Type B pancreatic cell (in vitro differentiated cells): ENCODE results near the gene DNASE1. TPM values are rescaled to one million over a fixed set of nuclear protein-coding genes. Genes with fewer than 3 reads are reported as not detected.

Source experiments
- DNase-seq: peaks from one replicate; pipeline ENCODE4 v3.0.0; 2021; ENCODE audit warnings: mixed read lengths; ENCODE audit not compliant: unreplicated experiment; ENCODE audit errors: extremely low spot score
- H3K27ac Mint-ChIP-seq: 2 replicates; pipeline ENCODE4 v1.8.0; 2021; ENCODE audit warnings: mild to moderate bottlenecking, mixed read lengths
- H3K27me3 Mint-ChIP-seq: 2 replicates; pipeline ENCODE4 v1.8.0; 2021; ENCODE audit warnings: mixed read lengths
- H3K36me3 Mint-ChIP-seq: 2 replicates; pipeline ENCODE4 v1.8.0; 2021; ENCODE audit warnings: mixed read lengths
- H3K4me1 Mint-ChIP-seq: one replicate; pipeline ENCODE4 v1.8.0; 2021; ENCODE audit warnings: mixed read lengths; ENCODE audit not compliant: unreplicated experiment
- H3K4me3 Mint-ChIP-seq: 2 replicates; pipeline ENCODE4 v1.8.0; 2021; ENCODE audit warnings: mild to moderate bottlenecking, mixed read lengths
- H3K9me3 Mint-ChIP-seq: 2 replicates; pipeline ENCODE4 v1.8.0; 2021; ENCODE audit warnings: mixed read lengths
- CTCF ChIP-seq: fragments of 200-600 bp; sonication (generic); conservative IDR thresholded peaks from 2 replicates; pipeline ENCODE4 v1.5.0; 2021; ENCODE audit warnings: antibody characterized with exemption, mild to moderate bottlenecking
- total RNA-seq: library from RNA; stranded (reverse); gene quantifications from 2 replicates; pipeline ENCODE4 v1.2.1, GENCODE V29; 2021; ENCODE audit warnings: low replicate concordance

The DNASE1 gene
- total RNA-seq, 1 donor from 2014 or later = 44.8 TPM

- TF ChIP-seq CTCF = no peak
- H3K9me3 Mint-ChIP-seq = no peaks in the 10 kb centered on the region
- H3K27ac Mint-ChIP-seq = peak overlapping the region; percentile 89
- peaks cover 9% of the 10 kb centered on the region for H3K36me3 Mint-ChIP-seq
- no peaks in the 10 kb centered on the region for H3K27me3 Mint-ChIP-seq
- H3K4me1 Mint-ChIP-seq = peaks cover 39% of the 10 kb centered on the region
- DNase-seq = no peak
- H3K4me3 Mint-ChIP-seq = peak overlapping the region; percentile 71
Measured at GRCh38 chr16:3645108-3645503, 9.4 kb upstream of the DNASE1 start.

- peaks cover 9% of the 10 kb centered on the region for H3K36me3 Mint-ChIP-seq
- peak overlapping the region; percentile 89 for H3K27ac Mint-ChIP-seq
- no peak for TF ChIP-seq CTCF
- H3K4me3 Mint-ChIP-seq = peak overlapping the region; percentile 71
- peaks cover 34% of the 10 kb centered on the region for H3K4me1 Mint-ChIP-seq
- no peaks in the 10 kb centered on the region for H3K9me3 Mint-ChIP-seq
- DNase-seq = peak; percentile 73
- no peaks in the 10 kb centered on the region for H3K27me3 Mint-ChIP-seq
Measured at GRCh38 chr16:3645504-3646347, 8.8 kb upstream of the DNASE1 start.

GRCh38 chr16:3646348-3646920 lies 8.1 kb upstream of the DNASE1 start:
- Mint-ChIP-seq H3K36me3 (peaks cover 9% of the 10 kb centered on the region), H3K27ac (peak overlapping the region; percentile 89), H3K9me3 (no peaks in the 10 kb centered on the region), H3K27me3 (no peaks in the 10 kb centered on the region), H3K4me1 (peaks cover 34% of the 10 kb centered on the region), H3K4me3 (peak overlapping the region; percentile 54)
- peak; percentile 50 for DNase-seq
- no peak for TF ChIP-seq CTCF

GRCh38 chr16:3650631-3651265 lies 3.7 kb upstream of the DNASE1 start:
- Mint-ChIP-seq H3K4me1 (peaks cover 23% of the 10 kb centered on the region), H3K9me3 (no peaks in the 10 kb centered on the region), H3K36me3 (peaks cover 12% of the 10 kb centered on the region), H3K27me3 (no peaks in the 10 kb centered on the region), H3K4me3 (no peak overlapping the region), H3K27ac (peak overlapping the region; percentile 13)
- DNase-seq = peak; percentile 34
- TF ChIP-seq CTCF = no peak

GRCh38 chr16:3651461-3652372 lies 2.8 kb upstream of the DNASE1 start:
- H3K36me3 Mint-ChIP-seq = peaks cover 8% of the 10 kb centered on the region
- no peaks in the 10 kb centered on the region for H3K27me3 Mint-ChIP-seq
- no peak overlapping the region for H3K27ac Mint-ChIP-seq
- H3K4me1 Mint-ChIP-seq = peaks cover 13% of the 10 kb centered on the region
- DNase-seq = peak; percentile 54
- no peak for TF ChIP-seq CTCF
- H3K4me3 Mint-ChIP-seq = no peak overlapping the region
- H3K9me3 Mint-ChIP-seq = no peaks in the 10 kb centered on the region
